K562 (cell line): ENCODE data around the gene CDH16. TPM values are rescaled to one million over a fixed set of nuclear protein-coding genes. Genes with fewer than 3 reads are reported as not detected.

ENCODE experiments used
- DPF2 ChIP-seq: fragments of 450-650 bp; IDR thresholded peaks from 2 replicates; pipeline ENCODE4 v1.6.1; 2016
- ELF2 ChIP-seq: fragments of 250-450 bp; sonication (Bioruptor Pico); IDR thresholded peaks from 2 replicates; pipeline ENCODE4 v1.5.0; 2021; ENCODE audit warnings: mild to moderate bottlenecking
- EZH2 ChIP-seq: IDR thresholded peaks from 2 replicates; pipeline ENCODE4 v1.6.1; 2012; ENCODE audit warnings: low read depth, mild to moderate bottlenecking, inconsistent platforms, low read length, borderline replicate concordance
- KDM1A ChIP-seq, 2 experiments: fragments of 450-650 bp; IDR thresholded peaks; 2 replicates each; pipeline ENCODE4 v1.6.1; 2016; ENCODE audit warnings: mild to moderate bottlenecking in 2 of 2
- MED1 ChIP-seq: sonication (generic); formaldehyde crosslinking; IDR thresholded peaks from 2 replicates; pipeline ENCODE4 v1.8.1; 2023; ENCODE audit warnings: missing genetic modification reagents, borderline replicate concordance
- MITF ChIP-seq: IDR thresholded peaks from 2 replicates; pipeline ENCODE4 v1.6.1; 2014; ENCODE audit warnings: antibody characterized with exemption
- MTA3 ChIP-seq: fragments of 450-650 bp; formaldehyde crosslinking; IDR thresholded peaks from 2 replicates; pipeline ENCODE4 v1.6.1; 2017; ENCODE audit warnings: mild to moderate bottlenecking, borderline replicate concordance
- MXI1 ChIP-seq: IDR thresholded peaks from 2 replicates; pipeline ENCODE4 v1.6.1; 2011; ENCODE audit warnings: low read depth, mild to moderate bottlenecking, improper control_type of control experiment, low read length
- NBN ChIP-seq: fragments of 450-650 bp; IDR thresholded peaks from 2 replicates; pipeline ENCODE4 v1.6.1; 2016; ENCODE audit warnings: low read depth, mild to moderate bottlenecking
- NKRF ChIP-seq: fragments of 450-650 bp; IDR thresholded peaks from 2 replicates; pipeline ENCODE4 v1.6.1; 2016; ENCODE audit warnings: borderline replicate concordance
- NR3C1 ChIP-seq: sonication (generic); formaldehyde crosslinking; IDR thresholded peaks from 2 replicates; pipeline ENCODE4 v1.8.1; 2022; ENCODE audit warnings: missing genetic modification reagents
- SMARCA5 ChIP-seq: fragments of 450-650 bp; IDR thresholded peaks from 2 replicates; pipeline ENCODE4 v1.6.1; 2016
- ZBTB12 ChIP-seq: fragments of 250-450 bp; sonication (Bioruptor Pico); IDR thresholded peaks from 2 replicates; pipeline ENCODE4 v1.4.0; 2020
- ZNF584 ChIP-seq: fragments of 200-800 bp; sonication (Bioruptor generic); IDR thresholded peaks from 2 replicates; pipeline ENCODE4 v1.6.1; 2016; ENCODE audit warnings: low read depth, mild to moderate bottlenecking, missing genetic modification characterization, missing compliant biosample characterization
- polyA plus RNA-seq, 8 experiments: library from polyadenylated mRNA; depleted of rRNA in 4 of 8; stranded (reverse) in 5 of 8; unstranded in 3 of 8; fragments of >200 nt; fragmentation: Nextera tagmentation in 2 of 8; fragmentation: Illumina TruSeq in 1 of 8; extraction: Ambion mirVana in 2 of 8; extraction: Trizol in 1 of 8; gene quantifications; 2 replicates each; pipeline versions ENCODE4 v1.2.1 to v1.2.3, GENCODE V29; 2011 to 2014; ENCODE audit warnings: inconsistent platforms in 1 of 8, missing spikeins in 1 of 8
- total RNA-seq, 7 experiments: library from RNA; depleted of rRNA in 6 of 7; stranded (reverse); fragments of >200 nt in 6 of 7; fragmentation: Illumina TruSeq in 2 of 7; extraction: Trizol in 2 of 7; gene quantifications; 2 replicates each; pipeline versions ENCODE4 v1.2.1 to v1.2.3, GENCODE V29; 2011 to 2021; ENCODE audit warnings: low replicate concordance in 1 of 7
- TF ChIP-seq, protein P1 (sequence below): sonication (generic); formaldehyde crosslinking; IDR thresholded peaks from 2 replicates; pipeline ENCODE4 v1.4.0; 2020; ENCODE audit warnings: mild to moderate bottlenecking, missing genetic modification reagents
- TF ChIP-seq, protein P2 (sequence below): fragments of 450-650 bp; formaldehyde crosslinking; IDR thresholded peaks from 2 replicates; pipeline ENCODE4 v1.4.0; 2022; ENCODE audit warnings: mild to moderate bottlenecking, moderate library complexity
- TF ChIP-seq, protein P3 (sequence below): fragments of 250-450 bp; sonication (Bioruptor Pico); IDR thresholded peaks from 2 replicates; pipeline ENCODE4 v1.8.0; 2022; ENCODE audit warnings: inconsistent platforms
- TF ChIP-seq, protein P4 (sequence below): fragments of 450-650 bp; formaldehyde crosslinking; conservative IDR thresholded peaks from 2 replicates; pipeline ENCODE4 v1.4.0; 2022; ENCODE audit warnings: mild to moderate bottlenecking, missing genetic modification characterization

The CDH16 gene
- total and polyA plus RNA-seq, 9 of the 15 experiments (the other 6 are each of a cell fraction or from before 2014, with no cell fraction given) = not detected

DNA sequence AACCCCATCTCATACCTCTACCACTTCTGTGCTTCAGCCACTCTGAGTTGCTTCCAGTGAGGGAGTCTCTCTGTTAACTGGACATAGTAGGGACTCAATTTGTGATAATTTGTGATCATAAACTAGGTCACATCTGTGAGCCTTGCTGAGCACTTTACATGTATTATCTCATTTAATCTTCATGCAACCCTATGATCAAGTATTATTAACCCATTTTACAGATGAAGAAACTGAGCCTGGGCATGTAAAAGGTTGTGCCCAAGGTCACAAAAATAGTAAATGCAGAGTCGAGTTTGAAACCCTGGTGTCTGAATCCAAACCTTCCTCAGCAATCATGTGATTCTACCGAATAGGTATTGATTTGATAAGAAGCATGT, 19.8 kb downstream of the CDH16 start (continued):
- TF ChIP-seq ELF2 (CRISPR knock-in tag) = no peak
- no peak for TF ChIP-seq MXI1
- no peak for TF ChIP-seq MTA3
- TF ChIP-seq, protein P1, sequence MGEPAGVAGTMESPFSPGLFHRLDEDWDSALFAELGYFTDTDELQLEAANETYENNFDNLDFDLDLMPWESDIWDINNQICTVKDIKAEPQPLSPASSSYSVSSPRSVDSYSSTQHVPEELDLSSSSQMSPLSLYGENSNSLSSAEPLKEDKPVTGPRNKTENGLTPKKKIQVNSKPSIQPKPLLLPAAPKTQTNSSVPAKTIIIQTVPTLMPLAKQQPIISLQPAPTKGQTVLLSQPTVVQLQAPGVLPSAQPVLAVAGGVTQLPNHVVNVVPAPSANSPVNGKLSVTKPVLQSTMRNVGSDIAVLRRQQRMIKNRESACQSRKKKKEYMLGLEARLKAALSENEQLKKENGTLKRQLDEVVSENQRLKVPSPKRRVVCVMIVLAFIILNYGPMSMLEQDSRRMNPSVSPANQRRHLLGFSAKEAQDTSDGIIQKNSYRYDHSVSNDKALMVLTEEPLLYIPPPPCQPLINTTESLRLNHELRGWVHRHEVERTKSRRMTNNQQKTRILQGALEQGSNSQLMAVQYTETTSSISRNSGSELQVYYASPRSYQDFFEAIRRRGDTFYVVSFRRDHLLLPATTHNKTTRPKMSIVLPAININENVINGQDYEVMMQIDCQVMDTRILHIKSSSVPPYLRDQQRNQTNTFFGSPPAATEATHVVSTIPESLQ (CRISPR knock-in tag) = no peak
- no peak for TF ChIP-seq NR3C1
- TF ChIP-seq NBN = no peak
- TF ChIP-seq DPF2 = no peak
- no peak for TF ChIP-seq ZBTB12
- TF ChIP-seq MITF = no peak
- no peak for TF ChIP-seq EZH2
- TF ChIP-seq, protein P2, sequence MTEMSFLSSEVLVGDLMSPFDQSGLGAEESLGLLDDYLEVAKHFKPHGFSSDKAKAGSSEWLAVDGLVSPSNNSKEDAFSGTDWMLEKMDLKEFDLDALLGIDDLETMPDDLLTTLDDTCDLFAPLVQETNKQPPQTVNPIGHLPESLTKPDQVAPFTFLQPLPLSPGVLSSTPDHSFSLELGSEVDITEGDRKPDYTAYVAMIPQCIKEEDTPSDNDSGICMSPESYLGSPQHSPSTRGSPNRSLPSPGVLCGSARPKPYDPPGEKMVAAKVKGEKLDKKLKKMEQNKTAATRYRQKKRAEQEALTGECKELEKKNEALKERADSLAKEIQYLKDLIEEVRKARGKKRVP (CRISPR knock-in tag) = no peak
- TF ChIP-seq SMARCA5 = peak; percentile 95
- TF ChIP-seq NKRF = no peak
- no peak for TF ChIP-seq MED1
- TF ChIP-seq, protein P3, sequence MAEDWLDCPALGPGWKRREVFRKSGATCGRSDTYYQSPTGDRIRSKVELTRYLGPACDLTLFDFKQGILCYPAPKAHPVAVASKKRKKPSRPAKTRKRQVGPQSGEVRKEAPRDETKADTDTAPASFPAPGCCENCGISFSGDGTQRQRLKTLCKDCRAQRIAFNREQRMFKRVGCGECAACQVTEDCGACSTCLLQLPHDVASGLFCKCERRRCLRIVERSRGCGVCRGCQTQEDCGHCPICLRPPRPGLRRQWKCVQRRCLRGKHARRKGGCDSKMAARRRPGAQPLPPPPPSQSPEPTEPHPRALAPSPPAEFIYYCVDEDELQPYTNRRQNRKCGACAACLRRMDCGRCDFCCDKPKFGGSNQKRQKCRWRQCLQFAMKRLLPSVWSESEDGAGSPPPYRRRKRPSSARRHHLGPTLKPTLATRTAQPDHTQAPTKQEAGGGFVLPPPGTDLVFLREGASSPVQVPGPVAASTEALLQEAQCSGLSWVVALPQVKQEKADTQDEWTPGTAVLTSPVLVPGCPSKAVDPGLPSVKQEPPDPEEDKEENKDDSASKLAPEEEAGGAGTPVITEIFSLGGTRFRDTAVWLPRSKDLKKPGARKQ = no peak
- no peak for TF ChIP-seq ZNF584 (CRISPR knock-in tag)
- peak; percentile 91 to 97 for TF ChIP-seq KDM1A (IDR thresholded peaks at IDR 0.05)
- TF ChIP-seq, protein P4, sequence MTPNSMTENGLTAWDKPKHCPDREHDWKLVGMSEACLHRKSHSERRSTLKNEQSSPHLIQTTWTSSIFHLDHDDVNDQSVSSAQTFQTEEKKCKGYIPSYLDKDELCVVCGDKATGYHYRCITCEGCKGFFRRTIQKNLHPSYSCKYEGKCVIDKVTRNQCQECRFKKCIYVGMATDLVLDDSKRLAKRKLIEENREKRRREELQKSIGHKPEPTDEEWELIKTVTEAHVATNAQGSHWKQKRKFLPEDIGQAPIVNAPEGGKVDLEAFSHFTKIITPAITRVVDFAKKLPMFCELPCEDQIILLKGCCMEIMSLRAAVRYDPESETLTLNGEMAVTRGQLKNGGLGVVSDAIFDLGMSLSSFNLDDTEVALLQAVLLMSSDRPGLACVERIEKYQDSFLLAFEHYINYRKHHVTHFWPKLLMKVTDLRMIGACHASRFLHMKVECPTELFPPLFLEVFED = no peak
